Naive thymus-derived CD8-positive, alpha-beta T cell (primary cell): ENCODE results near the gene TMF1. TPM values are rescaled to one million over a fixed set of nuclear protein-coding genes. Genes with fewer than 3 reads are reported as not detected.

Experiments
- ATAC-seq, 2 donors: fragments of 150-1000 bp; cut with Tn5 transposase in 1 of 2; sonication (Bioruptor Pico), chemical (Tn5 transposase) in 1 of 2; 1 replicate in 1 of 2; 2 replicates in 1 of 2; pipeline ENCODE4 v1.10.0; 2021; ENCODE audit warnings: mild to moderate bottlenecking in 2 of 2, moderate library complexity in 2 of 2
- POLR2A ChIA-PET: fragments of 350-600 bp; sonication (Branson Sonifier 250); formaldehyde crosslinking; loops from one replicate; lab custom pipeline; 2021; ENCODE audit warnings: antibody characterized with exemption; lab: Charles Lee
- DNase-seq, 10 donors: peaks; one replicate each; pipeline versions ENCODE4 v3.0.0 to v3.0.0-alpha.2; 2020 to 2022
- H3K27ac Mint-ChIP-seq, 10 donors: one replicate each; pipeline ENCODE4 v1.8.0; 2020 to 2022; ENCODE audit warnings: mild to moderate bottlenecking in 10 of 10, mixed read lengths in 10 of 10, moderate library complexity in 4 of 10, inconsistent platforms in 1 of 10
- H3K27me3 Mint-ChIP-seq, 5 donors: one replicate each; pipeline ENCODE4 v1.8.0; 2021 to 2022; ENCODE audit warnings: mixed read lengths in 5 of 5
- H3K36me3 Mint-ChIP-seq, 3 donors: one replicate each; pipeline ENCODE4 v1.8.0; 2020 to 2022; ENCODE audit warnings: mixed read lengths in 3 of 3, mild to moderate bottlenecking in 2 of 3, inconsistent platforms in 1 of 3
- H3K4me1 Mint-ChIP-seq, 4 donors: one replicate each; pipeline ENCODE4 v1.8.0; 2021 to 2022; ENCODE audit warnings: mixed read lengths in 4 of 4
- H3K4me3 Mint-ChIP-seq, 10 donors: one replicate each; pipeline ENCODE4 v1.8.0; 2020 to 2022; ENCODE audit warnings: mild to moderate bottlenecking in 10 of 10, mixed read lengths in 10 of 10, moderate library complexity in 6 of 10, inconsistent platforms in 1 of 10
- H3K9me3 Mint-ChIP-seq, 9 donors: one replicate each; pipeline ENCODE4 v1.8.0; 2020 to 2022; ENCODE audit warnings: mixed read lengths in 9 of 9, mild to moderate bottlenecking in 3 of 9, inconsistent platforms in 1 of 9, moderate library complexity in 1 of 9
- microRNA-seq: library from miRNA; unstranded; fragments of <30 nt; microRNA quantifications from one replicate; pipeline ENCODE4 v1.2.0, GENCODE V29; 2022; ENCODE audit warnings: borderline microRNAs expressed
- polyA plus RNA-seq, 3 donors: library from polyadenylated mRNA; unstranded; fragments of 300-500 nt; fragmentation: Illumina TruSeq; gene quantifications; one replicate each; pipeline ENCODE4 v1.2.3, GENCODE V29; 2021
- total RNA-seq, 8 experiments: library from RNA in 2 of 8; stranded (reverse) in 2 of 8; gene quantifications; one replicate each; pipeline ENCODE4 v1.2.3 and lab custom pipeline; 2021 to 2026

The TMF1 gene
- total and polyA plus RNA-seq, 5 experiments from 2014 or later = 28.0 to 43.7 (median 34.7) TPM

- POLR2A ChIA-PET = no interaction called here
- ATAC-seq (no peak), DNase-seq (no peak)
- Mint-ChIP-seq H3K27me3 (no peaks in the 10 kb centered on the region), H3K4me3 (no peak overlapping the region), H3K36me3 (peaks cover 12 to 75% (median 61%) of the 10 kb centered on the region in 3 donors), H3K9me3 (no peaks in the 10 kb centered on the region), H3K4me1 (peaks cover 0 to 3% (median 0%) of the 10 kb centered on the region in 4 donors), H3K27ac (no peak overlapping the region)
Measured at GRCh38 chr3:68988740-68989139, 63.4 kb downstream of the TMF1 start.

DNA sequence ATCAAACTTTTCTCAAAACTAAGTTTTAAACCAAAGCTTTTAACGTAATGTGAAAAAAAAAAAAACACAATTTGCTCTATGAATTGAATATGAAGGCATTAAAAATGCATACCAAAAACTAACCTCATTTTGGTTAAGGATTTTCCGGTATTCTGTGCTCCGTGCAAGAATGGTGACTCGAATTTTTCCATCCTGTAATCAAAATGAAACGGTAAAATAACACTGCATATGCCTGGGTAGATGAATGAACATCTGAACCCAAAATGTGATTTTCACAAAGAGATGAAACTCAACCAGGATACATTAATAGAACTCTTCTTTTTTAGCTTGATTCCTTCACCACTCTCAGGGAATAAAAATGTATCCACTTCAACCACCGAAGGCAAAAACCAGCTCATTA lies 64.8 kb downstream of the TMF1 start:
- peaks cover 0 to 3% (median 0%) of the 10 kb centered on the region in 4 donors for H3K4me1 Mint-ChIP-seq
- no peaks in the 10 kb centered on the region for H3K27me3 Mint-ChIP-seq
- H3K27ac Mint-ChIP-seq = no peak overlapping the region
- ATAC-seq (no peak), DNase-seq (no peak)
- H3K9me3 Mint-ChIP-seq = no peaks in the 10 kb centered on the region
- no peak overlapping the region for H3K4me3 Mint-ChIP-seq
- H3K36me3 Mint-ChIP-seq = peaks cover 15 to 69% (median 56%) of the 10 kb centered on the region in 3 donors
- POLR2A ChIA-PET = no interaction called here

DNA sequence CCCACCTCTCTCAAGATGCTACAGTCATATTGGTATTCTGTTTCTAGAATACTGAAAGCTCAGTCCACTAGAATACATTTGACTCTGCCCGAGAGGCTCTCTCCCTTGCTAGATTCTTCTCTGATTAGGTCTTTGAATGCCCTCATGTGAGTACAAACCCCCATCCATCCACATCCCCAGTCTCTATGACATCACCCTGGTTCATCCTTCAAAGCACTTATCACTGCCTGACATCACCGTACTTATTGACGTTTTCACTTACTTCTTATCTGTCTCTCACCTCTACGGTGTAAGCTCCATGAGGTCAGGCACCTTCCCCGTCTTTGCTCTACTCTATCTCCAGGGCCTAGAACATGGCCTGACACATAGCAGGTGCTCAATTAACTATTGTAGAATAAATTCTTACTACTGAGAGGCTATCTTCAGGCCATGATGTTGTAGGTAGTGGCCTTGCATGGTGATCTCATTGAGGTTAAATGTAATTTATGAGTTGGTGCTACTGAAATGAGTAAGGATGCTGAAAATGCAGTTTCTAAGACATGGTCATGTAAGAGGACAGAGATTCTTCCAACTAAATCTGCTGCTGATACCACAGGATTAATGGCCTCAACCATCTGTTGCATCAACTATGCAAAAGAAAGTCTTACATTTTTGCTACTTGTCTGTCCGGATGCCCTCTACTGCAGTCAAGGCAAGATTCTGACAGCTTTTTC lies 65.5 kb downstream of the TMF1 start:
- POLR2A ChIA-PET = no interaction called here

GRCh38 chr3:68985146-68985790 lies 66.9 kb downstream of the TMF1 start:
- Mint-ChIP-seq H3K4me3 (no peak overlapping the region), H3K4me1 (peaks cover 0 to 2% (median 0%) of the 10 kb centered on the region in 4 donors), H3K27ac (no peak overlapping the region), H3K9me3 (no peaks in the 10 kb centered on the region), H3K27me3 (no peaks in the 10 kb centered on the region), H3K36me3 (peaks cover 15 to 76% (median 54%) of the 10 kb centered on the region in 3 donors)
- DNase-seq = no peak
- ATAC-seq = no peak
- POLR2A ChIA-PET = no interaction called here

More for the DNA sequence above, 65.5 kb downstream of the TMF1 start:
- ATAC-seq (no peak), DNase-seq (no peak)
- H3K9me3 Mint-ChIP-seq = no peaks in the 10 kb centered on the region
- H3K4me1 Mint-ChIP-seq = peaks cover 0 to 3% (median 0%) of the 10 kb centered on the region in 4 donors
- H3K36me3 Mint-ChIP-seq = peaks cover 15 to 69% (median 51%) of the 10 kb centered on the region in 3 donors
- no peaks in the 10 kb centered on the region for H3K27me3 Mint-ChIP-seq
- no peak overlapping the region for H3K4me3 Mint-ChIP-seq
- no peak overlapping the region for H3K27ac Mint-ChIP-seq

DNA sequence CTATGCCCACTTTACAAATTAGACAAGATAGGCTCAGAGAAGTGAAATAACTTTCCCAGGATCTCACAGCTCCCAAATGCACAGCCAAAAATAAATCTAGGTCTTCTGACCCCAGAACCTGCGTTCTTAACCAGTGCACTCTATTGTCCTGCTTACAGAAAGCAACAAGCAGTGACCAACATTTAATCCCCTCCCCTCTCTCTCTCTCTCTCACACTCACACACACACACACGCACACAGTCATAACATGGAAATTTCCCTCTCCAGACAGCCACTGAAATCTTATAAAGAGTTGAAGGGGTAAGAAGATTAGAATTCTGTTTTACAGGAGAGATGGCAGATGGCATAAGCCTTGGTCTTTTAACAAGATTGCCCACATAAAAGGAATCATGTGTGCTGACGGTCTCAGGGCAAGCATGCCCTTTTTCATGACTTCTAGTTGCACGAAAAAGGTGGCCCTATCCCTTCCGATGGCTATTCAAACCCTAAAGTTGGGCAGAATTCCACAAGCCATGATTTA lies 68.1 kb downstream of the TMF1 start:
- Mint-ChIP-seq H3K27me3 (no peaks in the 10 kb centered on the region), H3K27ac (no peak overlapping the region), H3K36me3 (peaks cover 15 to 80% (median 54%) of the 10 kb centered on the region in 3 donors), H3K9me3 (no peaks in the 10 kb centered on the region), H3K4me1 (peaks cover 0 to 2% (median 0%) of the 10 kb centered on the region in 4 donors), H3K4me3 (no peak overlapping the region)
- ATAC-seq (no peak), DNase-seq (no peak)
- POLR2A ChIA-PET = no interaction called here

DNA sequence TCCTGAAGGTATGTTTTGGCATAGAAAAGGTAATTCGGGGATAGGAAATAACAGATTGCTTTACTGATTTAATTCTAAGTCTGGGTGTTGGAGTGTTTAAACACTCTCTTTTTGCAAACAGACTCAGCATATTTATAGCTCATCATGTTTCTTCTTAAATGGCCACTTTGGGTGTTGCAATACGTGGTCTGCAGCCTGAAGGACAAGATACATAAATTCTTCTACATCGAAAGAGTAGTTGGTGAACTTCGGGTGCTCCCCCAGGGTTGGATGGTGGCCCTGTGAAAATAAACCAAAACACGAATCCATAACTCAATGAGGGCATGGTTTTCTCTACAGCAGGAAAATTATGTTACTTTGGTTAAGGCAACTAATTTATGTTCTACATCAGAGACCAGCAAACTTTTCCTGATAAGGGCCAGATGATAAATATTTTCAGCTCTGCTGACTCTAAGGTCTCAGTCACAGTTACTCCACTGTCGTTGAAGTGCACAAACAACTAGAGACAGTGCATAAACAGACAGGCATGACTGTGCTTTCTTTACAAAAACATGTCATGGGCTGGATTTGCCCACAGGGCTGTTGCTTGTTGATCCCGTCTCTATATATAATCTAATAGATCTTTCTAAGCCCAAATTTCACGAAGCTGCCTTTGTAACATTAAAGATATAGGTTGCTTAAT lies 74.5 kb downstream of the TMF1 start:
- ATAC-seq (no peak), DNase-seq (no peak)
- Mint-ChIP-seq H3K27ac (no peak overlapping the region), H3K36me3 (peaks cover 0 to 53% (median 26%) of the 10 kb centered on the region in 3 donors), H3K27me3 (no peaks in the 10 kb centered on the region), H3K4me1 (no peaks in the 10 kb centered on the region), H3K9me3 (no peaks in the 10 kb centered on the region), H3K4me3 (no peak overlapping the region)
- POLR2A ChIA-PET = no interaction called here

- ATAC-seq = no peak
- Mint-ChIP-seq H3K4me1 (no peaks in the 10 kb centered on the region), H3K27me3 (peaks cover 0 to 4% (median 0%) of the 10 kb centered on the region in 5 donors), H3K4me3 (no peak overlapping the region), H3K9me3 (no peaks in the 10 kb centered on the region), H3K36me3 (peaks cover 0 to 30% (median 15%) of the 10 kb centered on the region in 3 donors), H3K27ac (no peak overlapping the region)
- no peak for DNase-seq
- POLR2A ChIA-PET = no interaction called here
Measured at GRCh38 chr3:68974711-68975110, 77.4 kb downstream of the TMF1 start.

DNA sequence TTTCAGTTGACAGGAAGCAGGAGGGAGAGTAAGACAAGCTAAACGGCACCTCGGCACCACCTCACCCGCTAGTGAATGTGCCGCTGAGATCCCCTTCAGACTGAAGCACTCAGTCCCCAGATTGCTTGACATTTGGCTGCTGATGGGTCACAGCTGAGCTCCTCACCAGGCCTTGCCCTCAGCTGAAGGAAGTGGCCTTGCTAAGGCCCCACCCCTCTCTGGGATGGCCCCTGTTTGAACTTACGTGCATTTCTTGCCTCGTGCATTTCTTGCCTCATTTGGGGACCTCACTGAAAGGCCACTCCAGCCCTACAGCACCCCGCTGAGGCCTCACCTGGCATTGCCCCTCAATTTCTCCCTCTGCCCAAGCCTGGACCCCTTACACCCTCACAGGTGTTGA lies 78.5 kb downstream of the TMF1 start:
- H3K4me3 Mint-ChIP-seq = no peak overlapping the region
- peaks cover 0 to 20% (median 15%) of the 10 kb centered on the region in 3 donors for H3K36me3 Mint-ChIP-seq

DNA sequence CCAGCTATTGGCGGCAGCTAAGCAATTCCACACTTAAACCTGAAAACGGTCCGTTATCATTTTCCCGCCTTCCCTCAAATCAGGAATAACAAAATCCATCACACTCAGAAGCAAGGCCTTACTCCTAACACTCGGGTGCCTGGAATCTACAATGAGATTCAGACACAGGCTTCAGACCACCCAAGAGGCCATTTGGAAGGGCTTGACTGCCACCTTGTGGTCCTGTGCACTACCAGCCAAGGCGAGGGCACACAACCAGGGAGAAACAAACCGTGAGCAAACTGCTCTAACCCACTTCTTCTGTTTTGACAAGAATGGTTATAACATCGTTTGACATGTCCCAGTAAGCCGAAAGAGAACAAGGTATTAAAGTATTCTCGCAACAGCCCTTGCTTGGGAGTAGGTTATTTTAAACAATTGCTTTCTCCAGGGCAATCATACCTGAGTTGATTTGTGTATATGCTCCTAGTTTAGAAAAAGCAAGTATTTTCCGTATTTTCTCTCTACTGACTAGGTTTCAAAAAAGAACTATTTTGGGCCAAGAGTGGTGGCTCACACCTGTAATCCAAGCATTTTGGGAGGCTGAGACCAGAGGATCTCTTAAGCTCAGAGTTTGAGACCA lies 79.7 kb downstream of the TMF1 start:
- Mint-ChIP-seq H3K27ac (no peak overlapping the region), H3K4me1 (no peaks in the 10 kb centered on the region), H3K36me3 (peaks cover 0 to 8% (median 6%) of the 10 kb centered on the region in 3 donors), H3K27me3 (peaks cover 0 to 16% (median 6%) of the 10 kb centered on the region in 5 donors), H3K4me3 (no peak overlapping the region), H3K9me3 (no peaks in the 10 kb centered on the region)
- DNase-seq = peak in 9 of 10 donors; percentile 6 to 38 (median 21)
- peak; percentile 53 to 62 for ATAC-seq
- POLR2A ChIA-PET = no interaction called here

More for the DNA sequence above, 78.5 kb downstream of the TMF1 start:
- Mint-ChIP-seq H3K4me1 (no peaks in the 10 kb centered on the region), H3K27me3 (peaks cover 0 to 7% (median 4%) of the 10 kb centered on the region in 5 donors), H3K9me3 (no peaks in the 10 kb centered on the region), H3K27ac (no peak overlapping the region)
- POLR2A ChIA-PET = no interaction called here
- DNase-seq (no peak), ATAC-seq (no peak)

Small RNAs within 50 kb of the gene (microRNA-seq; reads per million reads assigned to microRNA genes)
- gene MIR3136 = 7.9 reads per million, percentile 24 among the genes with 10 or more reads in this experiment

Other genes starting within 250 kb of the TMF1 start
- not detected for gene TAFA4, start 119.8 kb downstream of the TMF1 start, total RNA-seq
- not detected for gene TAFA4, start 119.8 kb downstream of the TMF1 start, polyA plus RNA-seq
- 10 to 100 TPM; 14.4 to 17.4 TPM for gene EOGT, start 38.6 kb downstream of the TMF1 start, total RNA-seq
- gene EOGT, start 38.6 kb downstream of the TMF1 start, polyA plus RNA-seq = 1 to 10 TPM; 5.0 to 5.7 (median 5.6) TPM
- 10 to 100 TPM; 71.8 to 80.1 TPM for gene UBA3, start 28.0 kb upstream of the TMF1 start, total RNA-seq
- 10 to 100 TPM; 35.1 to 49.1 (median 45.5) TPM for gene UBA3, start 28.0 kb upstream of the TMF1 start, polyA plus RNA-seq
- gene ARL6IP5, start 32.6 kb upstream of the TMF1 start, total RNA-seq = 100 to 1,000 TPM; 109 to 111 TPM
- 100 to 1,000 TPM; 315 to 450 (median 375) TPM for gene ARL6IP5, start 32.6 kb upstream of the TMF1 start, polyA plus RNA-seq
- gene LMOD3, start 70.3 kb upstream of the TMF1 start, total RNA-seq = not detected
- under 1 TPM in 1 of 3 donors, not detected in 2; 0.06 TPM for gene LMOD3, start 70.3 kb upstream of the TMF1 start, polyA plus RNA-seq